Epidermal melanocyte (primary cell): Measurements from ENCODE around the gene CACNA1C.

ENCODE experiments used
- DNase-seq: peaks from one replicate; pipeline ENCODE4 v3.0.0; 2011; ENCODE audit warnings: low spot score; ENCODE audit not compliant: insufficient read length

The CACNA1C gene

DNA sequence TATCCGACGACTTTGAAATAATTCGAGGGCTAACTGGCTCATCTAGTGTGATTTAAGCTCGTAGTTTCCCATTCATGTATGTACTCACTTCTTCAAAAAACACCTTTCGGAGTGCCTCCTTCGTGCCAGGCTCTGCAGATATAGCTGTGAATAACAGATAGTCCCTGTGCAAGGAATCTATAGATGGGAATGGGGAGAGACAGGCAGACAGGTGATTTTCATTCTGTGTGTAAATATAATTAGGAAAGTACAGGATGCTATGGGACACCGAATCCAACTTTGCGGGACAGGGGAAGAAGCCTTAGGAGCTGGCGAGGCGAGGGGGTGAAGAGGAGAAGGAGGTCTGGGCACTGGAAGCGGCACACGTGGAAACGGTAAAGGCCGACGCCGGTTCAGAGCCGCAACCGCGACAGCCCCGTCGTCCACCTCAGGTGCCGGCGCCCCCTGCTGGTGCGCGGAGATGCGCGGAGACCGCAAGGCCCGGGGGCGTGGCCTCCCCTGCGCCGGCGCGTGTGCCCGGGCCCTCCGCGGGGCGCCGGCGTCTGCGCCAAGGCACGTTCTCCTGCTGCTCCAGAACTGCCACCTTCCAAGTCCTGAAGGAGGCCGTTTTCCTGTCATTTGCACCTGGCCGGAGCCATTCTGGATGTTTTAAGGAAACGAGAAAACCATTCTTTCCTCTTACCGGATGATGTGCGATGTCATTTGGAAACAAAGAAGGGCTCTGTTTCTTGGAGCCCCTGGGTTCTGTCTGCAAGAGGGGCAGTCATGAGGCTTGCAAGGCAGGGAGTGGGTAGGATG, 18.0 kb upstream of the CACNA1C start:
- peak; percentile 67 for DNase-seq

- DNase-seq, result no peak
Measured at GRCh38 chr12:2035431-2036055, 17.2 kb upstream of the CACNA1C start.

- DNase-seq, result no peak
Measured at GRCh38 chr12:2039034-2039433, 13.8 kb upstream of the CACNA1C start.

GRCh38 chr12:2043054-2043453, 9.7 kb upstream of the CACNA1C start:
- DNase-seq, result no peak

DNA sequence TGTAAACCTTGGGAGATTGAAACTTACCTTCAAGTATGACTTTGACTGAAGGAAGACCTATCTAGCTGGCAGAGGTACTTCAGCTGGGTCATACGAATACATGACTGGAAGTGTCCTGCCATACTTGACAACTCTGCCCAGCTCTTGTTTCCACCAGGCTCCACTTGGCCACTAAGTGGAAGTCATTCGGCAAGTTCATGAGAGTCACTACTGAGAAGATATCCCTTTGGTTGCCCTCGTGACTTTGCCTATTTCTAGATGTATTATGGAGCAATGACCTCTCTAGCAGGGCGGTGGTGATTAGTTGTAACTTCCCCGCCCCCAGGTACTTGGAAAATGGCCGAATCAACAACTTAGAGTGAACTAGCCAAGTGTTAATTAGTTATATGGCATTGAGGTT, 8.6 kb upstream of the CACNA1C start:
- DNase-seq, result no peak

DNA sequence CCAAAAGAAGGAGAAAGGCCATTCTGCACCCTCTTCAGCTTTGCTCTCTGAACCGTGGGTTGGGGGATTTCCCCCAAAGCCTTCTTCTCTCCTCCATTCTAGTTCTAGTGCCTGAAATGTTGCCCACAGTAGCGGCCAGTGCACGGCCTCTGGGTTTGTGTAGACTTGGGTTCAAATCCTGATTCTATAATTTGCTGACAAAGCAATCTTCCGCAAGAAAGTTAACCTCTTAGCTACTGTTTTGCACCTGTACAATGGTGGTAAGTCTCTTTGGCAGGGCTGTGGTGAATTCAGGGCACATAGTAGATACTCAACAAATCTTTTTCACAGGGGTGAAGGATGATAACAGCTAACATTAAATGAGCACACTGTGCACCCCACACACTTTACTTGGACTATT, 5.8 kb upstream of the CACNA1C start:
- DNase-seq, result no peak

DNA sequence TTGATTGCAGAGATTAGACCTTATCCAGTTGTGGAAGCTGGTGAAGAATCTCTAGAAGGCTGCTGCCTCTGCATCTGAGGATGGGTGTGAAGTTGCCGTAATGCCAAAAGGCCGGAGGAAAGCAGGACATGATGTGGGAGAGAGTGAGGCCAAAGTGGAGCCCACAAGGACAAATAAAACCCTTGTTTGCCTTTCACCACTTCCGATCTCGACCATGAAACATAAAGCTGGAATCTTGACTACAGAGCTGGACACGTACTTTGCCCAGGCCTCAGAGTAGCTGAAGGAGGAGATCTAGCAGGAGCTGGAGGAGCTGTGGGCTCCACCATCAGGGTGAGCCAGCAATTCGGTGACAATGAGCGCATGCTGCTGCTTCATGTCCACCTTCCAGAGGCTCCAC, 5.0 kb upstream of the CACNA1C start:
- no peak for DNase-seq

DNA sequence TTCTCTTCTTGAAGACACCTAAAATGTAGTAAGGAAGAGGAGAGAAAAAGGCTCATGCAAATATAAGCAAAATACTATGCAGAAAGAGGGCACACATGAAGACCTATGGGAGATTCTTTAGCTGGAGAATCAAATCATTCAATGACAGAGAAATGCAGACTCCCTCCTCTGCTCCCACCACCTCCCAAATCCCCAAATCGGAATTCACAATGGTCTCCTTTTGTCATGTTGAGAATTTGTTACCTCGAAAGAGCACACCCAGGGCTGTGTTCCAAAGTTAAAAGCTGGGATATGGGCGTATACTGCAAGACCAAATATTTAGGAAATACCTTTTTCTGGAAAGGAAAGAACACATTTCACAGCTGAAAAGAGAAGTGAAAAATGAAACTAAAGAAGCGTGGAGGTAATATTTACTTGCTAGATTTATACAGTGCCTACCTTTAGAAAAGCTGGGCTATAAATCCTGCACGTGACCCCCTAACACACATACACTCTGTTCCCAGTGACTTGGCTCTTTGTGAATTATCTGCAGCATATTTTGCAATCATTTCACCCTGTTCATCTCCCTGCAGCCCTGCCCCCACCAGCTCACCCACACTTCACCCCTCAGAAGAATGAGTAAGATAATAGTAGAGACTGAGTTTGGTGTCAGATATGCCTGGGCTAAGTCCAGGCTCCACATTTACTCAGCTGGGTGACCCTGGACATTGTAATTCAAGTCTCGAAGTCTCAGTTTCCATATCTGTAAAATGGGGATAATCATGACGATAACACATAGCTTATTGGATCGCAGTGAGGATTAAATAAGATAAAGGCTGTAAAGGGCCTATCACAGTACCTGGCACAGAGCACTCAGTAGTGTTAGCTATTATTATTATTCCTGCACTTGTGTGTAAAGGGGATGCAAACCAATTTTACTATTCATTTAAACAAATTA, 2.9 kb upstream of the CACNA1C start:
- DNase-seq, result no peak

- no peak for DNase-seq
Measured at GRCh38 chr12:2051700-2052621, 826 bp upstream of the CACNA1C start.

DNA sequence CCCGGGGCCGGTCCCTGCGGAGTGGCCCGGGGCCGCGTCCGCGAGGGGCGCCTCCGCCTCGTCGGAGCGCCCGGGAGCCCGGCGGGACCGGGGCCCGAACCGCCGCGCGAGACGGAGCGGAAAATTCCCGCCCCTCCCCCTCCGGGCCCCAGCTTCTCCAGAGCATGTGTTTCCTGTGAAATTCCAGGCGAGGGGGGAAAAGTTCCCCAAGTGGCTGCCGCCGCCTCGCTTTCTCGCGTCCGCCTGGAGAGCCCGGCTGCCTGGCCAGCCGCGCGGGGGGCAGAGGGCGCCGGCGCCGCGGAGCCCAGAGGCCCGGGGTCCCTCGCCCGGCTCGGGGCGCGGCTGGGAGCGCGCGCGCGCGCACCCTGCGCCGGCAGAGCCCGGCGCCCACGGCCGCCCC, 904 bp downstream of the CACNA1C start:
- no peak for DNase-seq

- no peak for DNase-seq
Measured at GRCh38 chr12:2054091-2055018, 1.6 kb downstream of the CACNA1C start.

- no peak for DNase-seq
Measured at GRCh38 chr12:2057041-2057794, 4.4 kb downstream of the CACNA1C start.

DNA sequence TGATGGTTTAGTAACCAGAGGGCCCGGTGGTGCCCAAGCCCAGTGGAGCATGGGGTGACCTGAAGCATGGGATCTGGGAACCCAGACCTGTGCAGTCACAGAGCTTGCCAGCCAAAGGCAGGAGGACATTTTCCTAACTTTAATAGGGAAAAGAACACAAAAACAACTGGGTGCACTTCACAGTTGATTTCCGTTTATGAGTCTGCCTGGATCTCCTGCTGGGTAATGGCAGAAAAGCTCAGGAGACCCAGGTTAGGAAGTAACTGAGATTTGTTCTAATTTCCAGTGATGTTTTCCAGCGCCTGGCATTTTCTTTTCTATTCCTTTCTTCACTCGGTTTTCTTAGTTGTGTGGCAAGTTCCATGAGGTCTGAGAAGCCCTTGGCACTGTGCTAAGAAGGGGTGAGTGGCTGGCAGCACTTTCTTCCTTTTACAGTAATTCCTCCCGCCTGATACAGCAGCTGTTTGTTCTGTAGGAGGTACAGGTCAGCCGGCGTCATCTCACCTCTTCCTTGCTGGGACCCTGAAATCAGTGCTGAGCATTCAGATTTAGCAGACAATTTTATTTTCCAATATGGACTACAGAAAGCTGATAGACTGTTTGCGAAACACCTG, 5.1 kb downstream of the CACNA1C start:
- no peak for DNase-seq

GRCh38 chr12:2058837-2059236, 6.0 kb downstream of the CACNA1C start:
- DNase-seq, result no peak

DNA sequence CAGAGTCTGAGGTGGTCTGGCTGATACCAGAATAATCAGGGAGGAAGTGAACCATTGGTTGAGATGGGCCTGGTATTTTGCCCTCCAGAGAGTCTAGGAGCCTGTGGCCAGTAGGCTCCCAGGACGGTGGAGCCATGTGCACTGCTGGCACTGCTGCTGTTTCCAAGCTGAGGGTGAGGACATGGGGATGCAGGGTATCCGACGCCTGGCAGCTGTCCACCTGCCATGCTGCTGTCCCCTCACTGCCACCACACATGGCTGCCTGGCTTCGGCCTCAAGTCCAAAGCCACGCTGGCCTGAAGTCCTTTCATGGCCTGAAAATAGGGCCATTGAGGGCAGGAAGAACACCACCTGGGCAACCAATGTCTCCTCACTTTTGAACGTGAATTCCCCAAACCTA, 8.6 kb downstream of the CACNA1C start:
- no peak for DNase-seq

GRCh38 chr12:2064071-2064507, 11.3 kb downstream of the CACNA1C start:
- no peak for DNase-seq

DNA sequence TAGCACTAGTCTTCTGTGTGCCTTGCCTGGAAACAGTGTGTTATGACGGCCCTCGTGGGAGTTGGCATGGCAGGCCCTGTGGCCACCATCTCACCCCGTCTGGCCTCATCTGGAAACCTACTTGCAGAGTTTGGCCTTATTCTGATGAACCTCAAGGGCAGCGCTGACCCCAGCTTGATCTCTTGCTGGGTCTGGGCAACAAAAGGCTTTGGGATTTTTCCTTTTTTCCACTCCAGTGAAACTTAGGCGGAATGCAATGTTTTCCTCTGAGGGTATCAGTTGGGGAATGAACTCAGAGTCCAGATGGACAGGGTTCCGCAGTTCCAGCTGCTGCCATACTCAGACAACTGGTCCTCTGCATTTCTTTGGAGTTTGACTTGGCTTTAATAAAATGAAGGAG, 15.9 kb downstream of the CACNA1C start:
- DNase-seq, result no peak

DNA sequence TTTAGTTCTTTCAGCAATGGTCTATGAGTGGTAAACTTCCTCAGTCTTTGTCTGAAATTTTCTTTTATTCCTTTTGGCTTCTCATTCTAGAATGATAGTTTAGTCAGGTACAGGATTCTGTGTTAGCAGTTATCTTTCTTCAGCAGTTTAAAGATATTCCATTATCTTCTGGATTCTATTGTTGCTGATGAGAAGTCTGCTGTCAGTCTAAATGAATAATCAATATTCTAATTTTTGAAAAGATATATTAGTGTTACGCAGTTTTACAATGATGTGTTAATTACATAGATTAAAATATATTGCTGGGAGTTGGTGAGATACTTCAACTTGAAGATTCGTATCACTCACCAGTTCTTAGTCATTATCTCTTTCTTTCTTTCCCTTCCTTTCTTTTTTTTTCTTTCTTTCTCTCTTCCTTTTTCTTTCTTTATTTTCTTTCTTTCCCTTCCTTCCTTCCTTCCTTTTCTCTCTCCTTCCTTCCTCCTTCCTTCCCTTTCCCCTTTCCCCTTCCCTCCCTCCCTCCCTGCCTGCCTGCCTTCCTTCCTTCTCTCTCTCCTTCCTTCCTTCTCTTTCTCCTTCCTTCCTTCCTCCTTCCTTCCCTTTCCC, 17.8 kb downstream of the CACNA1C start:
- no peak for DNase-seq
